ENCODE results near the gene NUDT4B.
"Not testable (repeated sequence)": the region's sequence is repeated elsewhere in the genome, so short reads cannot be mapped to it uniquely, and the experiment has no call there.

DNA sequence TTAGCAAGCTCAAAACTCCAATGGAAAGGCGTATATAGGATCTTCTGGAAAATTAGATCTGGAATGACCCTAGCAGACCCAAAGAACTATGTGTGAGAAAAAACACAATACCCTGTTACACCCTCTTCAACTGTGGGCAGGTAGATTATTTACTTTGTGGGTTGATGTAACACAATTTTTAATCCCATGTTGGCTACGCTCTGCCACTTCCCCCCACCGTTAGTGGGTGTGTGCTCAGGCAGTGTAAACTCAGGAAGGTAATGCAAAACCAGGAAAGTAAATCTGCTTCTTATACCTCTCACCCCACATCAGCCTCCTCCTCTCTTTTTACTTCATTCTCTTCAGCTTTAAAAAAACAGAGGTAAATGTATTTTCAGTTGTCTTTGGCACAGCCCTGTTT, 23.7 kb upstream of the NUDT4B start:
- TF ChIP-seq, protein P1, sequence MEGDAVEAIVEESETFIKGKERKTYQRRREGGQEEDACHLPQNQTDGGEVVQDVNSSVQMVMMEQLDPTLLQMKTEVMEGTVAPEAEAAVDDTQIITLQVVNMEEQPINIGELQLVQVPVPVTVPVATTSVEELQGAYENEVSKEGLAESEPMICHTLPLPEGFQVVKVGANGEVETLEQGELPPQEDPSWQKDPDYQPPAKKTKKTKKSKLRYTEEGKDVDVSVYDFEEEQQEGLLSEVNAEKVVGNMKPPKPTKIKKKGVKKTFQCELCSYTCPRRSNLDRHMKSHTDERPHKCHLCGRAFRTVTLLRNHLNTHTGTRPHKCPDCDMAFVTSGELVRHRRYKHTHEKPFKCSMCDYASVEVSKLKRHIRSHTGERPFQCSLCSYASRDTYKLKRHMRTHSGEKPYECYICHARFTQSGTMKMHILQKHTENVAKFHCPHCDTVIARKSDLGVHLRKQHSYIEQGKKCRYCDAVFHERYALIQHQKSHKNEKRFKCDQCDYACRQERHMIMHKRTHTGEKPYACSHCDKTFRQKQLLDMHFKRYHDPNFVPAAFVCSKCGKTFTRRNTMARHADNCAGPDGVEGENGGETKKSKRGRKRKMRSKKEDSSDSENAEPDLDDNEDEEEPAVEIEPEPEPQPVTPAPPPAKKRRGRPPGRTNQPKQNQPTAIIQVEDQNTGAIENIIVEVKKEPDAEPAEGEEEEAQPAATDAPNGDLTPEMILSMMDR (IDR thresholded peaks at IDR 0.05): not testable (repeated sequence)
- not testable (repeated sequence) for TF ChIP-seq POLR2A (IDR thresholded peaks at IDR 0.05)

All from testis (tissue), 2 donors.